Activated T-helper 1 cell treated with anti-CD3 and anti-CD28 coated beads, Interleukin-2, amount 50 U/mL, for 16 hours (primary cell): Measurements from ENCODE around the gene SYNE1.
A peak's percentile ranks its signal among the peaks of the same experiment; 100 is the strongest.

ENCODE experiments used
- DNase-seq, 2 donors: peaks; one replicate each; pipeline ENCODE4 v3.0.0-alpha.2; 2020; ENCODE audit warnings: low read depth in 1 of 2, low spot score in 1 of 2

Gene SYNE1

GRCh38 chr6:152206072-152206818 is 430.9 kb downstream of the SYNE1 start:
- DNase-seq = no peak

DNA sequence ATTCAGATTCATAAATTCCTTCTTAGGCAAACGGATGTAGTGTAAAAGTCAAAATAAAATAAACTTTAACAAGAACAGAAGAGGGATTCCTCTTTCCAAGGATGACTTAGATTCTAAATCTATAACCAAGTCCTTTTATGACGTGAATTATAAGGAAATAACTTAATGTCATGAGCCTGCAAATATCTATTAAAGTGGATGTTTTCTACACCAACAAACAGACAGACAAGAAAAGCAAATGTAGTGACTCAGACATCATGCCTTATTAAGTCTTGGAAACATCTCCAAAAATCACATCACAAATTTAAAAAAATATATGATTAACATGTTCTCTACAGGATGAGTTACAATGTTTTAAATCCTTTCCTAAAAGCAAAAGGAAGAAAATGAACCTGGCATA is 432.6 kb downstream of the SYNE1 start:
- no peak for DNase-seq

DNA sequence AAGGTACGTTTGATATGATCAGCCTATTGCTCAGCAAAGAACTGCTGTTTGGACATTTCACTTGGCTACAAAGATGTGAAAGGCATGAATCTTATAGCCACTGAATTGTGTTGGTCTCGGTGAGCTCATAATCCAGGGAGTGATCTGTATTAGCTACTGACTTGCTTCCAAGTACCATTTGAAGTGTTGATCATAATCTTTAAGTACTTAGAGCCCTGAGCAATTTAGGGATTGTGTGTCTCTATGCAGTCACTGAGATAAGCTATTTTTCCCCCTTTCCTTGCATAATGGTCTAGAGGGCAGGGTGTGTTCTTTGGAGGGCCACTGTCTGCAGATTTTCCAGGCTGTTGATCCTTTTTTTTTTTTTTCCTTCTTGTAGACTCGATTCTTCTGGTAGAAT is 436.0 kb downstream of the SYNE1 start:
- DNase-seq = no peak

GRCh38 chr6:152195896-152196295 is 441.3 kb downstream of the SYNE1 start:
- DNase-seq = no peak

GRCh38 chr6:152189736-152190135 is 447.4 kb downstream of the SYNE1 start:
- DNase-seq = no peak

DNA sequence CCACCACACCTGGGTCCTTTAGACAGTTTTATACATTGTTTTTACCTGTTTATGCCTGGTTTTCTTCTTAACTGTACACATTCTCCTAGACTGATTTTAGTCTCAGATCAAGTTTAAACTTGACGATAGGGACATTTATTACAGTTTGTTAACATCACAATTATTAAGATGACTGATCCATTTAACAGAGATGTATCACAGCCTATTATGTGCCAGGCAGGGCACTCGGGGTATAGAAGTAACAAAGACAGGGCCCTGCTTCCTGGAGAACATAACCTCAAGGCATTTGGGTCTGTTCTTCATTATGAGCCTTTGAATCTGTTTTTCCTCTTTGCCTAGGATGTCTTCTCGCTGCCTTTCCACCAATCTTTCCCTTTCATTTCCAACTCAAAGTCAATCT is 449.2 kb downstream of the SYNE1 start:
- DNase-seq = no peak

GRCh38 chr6:152186840-152187239 is 450.3 kb downstream of the SYNE1 start:
- no peak for DNase-seq

DNA sequence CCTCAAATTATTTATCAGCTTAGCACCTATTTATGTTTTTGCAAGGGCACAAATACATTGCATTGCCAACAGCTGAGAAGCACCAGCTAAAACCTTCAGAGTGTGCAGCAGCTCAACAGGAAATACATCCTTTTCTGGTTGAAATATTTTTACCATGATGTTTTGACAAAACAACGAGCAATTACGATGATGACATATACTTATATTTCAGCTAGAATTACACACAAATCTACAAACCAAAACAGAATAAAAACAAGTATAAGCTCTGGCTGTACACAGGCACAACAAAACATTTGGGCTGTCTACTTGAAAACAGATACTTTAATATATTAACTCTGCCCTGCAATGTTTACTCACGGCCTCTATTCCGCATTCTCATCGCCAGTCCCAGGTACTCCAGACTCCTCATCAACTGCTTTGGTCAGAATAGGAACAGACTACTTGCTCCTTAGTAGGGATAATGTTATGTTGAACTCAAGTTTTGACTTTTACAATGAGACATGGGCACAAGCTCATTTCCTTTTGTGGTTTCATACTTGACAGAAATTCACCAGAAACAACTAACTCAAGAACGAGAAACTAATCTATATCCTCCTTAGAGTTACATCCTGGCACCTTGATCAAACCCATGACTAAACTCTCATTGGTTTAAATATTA is 452.1 kb downstream of the SYNE1 start:
- no peak for DNase-seq

DNA sequence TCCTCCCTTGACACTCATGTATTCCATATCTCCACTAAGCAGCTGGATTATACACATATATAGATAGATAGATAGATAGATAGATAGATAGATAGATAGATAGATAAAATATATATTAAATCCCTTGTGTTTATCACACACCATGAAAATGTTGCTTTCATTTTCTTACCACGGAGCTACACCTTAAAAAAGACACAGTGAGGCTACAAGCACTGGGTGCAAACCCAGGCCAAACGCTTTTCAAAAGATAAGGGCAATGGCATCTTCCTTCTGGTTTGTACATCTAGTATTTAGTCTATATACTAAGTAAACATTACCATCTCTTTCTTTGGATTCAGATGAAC is 452.6 kb downstream of the SYNE1 start:
- DNase-seq = no peak

DNA sequence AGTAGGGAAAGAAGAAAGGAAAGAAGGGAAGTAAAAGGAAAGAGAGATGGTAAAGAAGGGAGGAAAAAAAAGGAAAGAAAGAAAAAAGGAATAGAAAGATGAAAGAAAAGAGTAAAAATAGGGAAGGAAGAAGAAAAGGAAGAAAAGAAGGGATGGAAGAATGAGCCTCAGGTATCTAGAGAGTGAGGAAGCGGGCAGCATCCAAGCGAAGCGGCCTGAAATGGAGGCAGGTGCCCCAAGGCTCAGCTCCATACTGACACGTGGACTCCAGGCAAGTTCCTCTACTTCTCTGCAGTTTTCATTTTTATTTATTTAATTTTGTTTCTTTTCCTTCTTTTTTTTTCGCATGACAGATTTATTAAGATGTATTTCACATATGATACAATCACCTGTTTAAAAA is 456.6 kb downstream of the SYNE1 start:
- DNase-seq = no peak

GRCh38 chr6:152176268-152176667 is 460.9 kb downstream of the SYNE1 start:
- no peak for DNase-seq

DNA sequence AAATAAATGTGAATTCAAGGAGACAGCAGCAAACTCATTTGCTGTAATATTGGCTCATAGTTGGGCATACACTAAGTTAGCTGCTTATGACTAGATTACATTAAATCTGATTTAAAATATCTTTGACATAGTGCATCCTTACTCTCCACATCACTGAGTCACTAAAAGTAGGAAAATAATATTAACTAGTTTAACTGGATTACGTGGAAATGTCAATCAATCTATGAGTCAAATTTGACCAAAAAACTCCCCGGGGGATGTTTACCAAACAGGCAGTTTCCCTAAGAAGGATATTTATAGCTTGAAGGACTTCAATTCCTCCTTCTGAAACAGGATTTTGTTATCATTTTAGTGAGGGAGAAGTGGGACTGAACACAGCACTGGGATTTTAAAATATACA is 463.2 kb downstream of the SYNE1 start:
- DNase-seq = no peak

DNA sequence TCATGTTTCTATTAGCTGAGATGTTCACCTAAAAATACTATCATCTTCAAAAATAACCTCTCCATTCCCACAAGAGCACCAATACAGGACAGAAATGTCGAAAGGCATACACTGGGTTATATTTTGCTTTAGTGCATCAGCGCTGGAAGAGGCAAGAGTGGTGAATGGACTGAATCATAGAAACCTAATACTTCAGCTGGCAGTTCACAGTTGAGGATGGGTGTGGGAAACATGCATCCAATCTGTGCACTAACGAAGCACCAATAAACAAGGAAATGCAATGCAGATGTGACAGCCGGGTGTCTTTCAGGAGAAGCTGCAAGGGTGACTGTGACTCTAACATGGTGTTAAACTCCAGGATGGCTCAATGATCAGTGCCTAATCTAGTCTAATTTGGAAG is 463.8 kb downstream of the SYNE1 start:
- no peak for DNase-seq

GRCh38 chr6:152170702-152171667 is 466.2 kb downstream of the SYNE1 start:
- DNase-seq = peak in 1 of 2 donors; percentile 50

- no peak for DNase-seq
These were observed 466.9 kb downstream of the SYNE1 start for GRCh38 chr6:152170313-152170701.

- DNase-seq = no peak
These were observed 469.2 kb downstream of the SYNE1 start for GRCh38 chr6:152167641-152168603.

DNA sequence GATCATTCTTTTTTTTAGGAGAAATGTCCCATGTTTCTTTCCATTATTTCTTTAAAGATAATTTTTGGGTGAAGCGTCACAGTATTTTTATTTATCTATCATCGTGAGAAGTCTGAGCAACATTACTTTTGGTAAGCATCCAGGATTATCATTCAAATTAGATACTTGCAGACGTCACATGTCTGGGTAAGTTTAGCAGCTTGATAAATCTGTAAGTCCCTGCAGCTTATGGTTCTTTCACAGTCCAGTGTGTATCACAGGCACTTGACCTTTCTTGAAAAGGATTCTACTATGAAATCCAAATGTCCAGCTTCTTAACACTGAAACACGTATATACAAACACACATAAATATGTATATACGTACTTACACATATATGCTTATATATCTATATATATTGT is 470.3 kb downstream of the SYNE1 start:
- no peak for DNase-seq

DNA sequence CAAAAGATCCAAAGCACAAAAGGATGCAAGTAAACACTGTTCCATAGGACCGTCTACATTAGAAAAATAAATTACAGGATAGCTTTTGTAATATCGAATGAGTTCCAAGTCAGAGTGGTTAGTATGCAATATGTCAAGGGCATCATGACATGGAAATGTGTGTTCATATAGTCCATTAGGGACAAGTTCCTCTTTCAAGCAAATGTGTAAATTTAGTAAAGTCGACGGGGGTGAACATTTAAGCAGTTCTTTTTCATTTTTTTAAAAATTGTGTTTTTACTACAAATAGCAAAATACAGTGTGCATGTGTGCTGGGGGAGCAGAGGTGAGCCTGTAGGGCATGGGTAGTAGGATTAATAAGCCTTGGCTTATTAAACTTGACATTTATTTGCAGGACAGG is 470.7 kb downstream of the SYNE1 start:
- DNase-seq = no peak

- DNase-seq = no peak
These were observed 472.2 kb downstream of the SYNE1 start for GRCh38 chr6:152164957-152165356.

DNA sequence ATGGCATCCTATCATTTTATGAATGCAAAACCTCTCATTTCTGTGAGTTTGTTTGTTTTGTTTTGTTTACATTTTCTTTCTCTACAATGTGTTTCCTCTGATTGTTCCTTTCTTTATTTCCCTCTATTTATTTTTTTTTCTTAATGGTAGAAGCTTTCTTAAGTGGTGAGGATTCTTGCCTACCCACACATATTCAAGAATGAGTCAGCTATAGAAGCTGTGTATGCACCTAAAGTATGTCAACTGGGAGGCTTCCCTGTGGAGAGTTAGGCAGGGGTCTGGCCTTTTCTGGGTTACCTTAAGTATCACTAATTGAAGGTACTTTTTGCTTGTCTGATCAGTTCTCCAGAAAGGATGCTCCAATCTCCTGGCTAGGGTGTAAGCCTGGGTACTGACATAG is 475.7 kb downstream of the SYNE1 start:
- DNase-seq = no peak

GRCh38 chr6:152160346-152160745 is 476.8 kb downstream of the SYNE1 start:
- DNase-seq = no peak
